T-helper 9 cell (primary cell): ENCODE data around the gene XRN2.

Experiments used
- DNase-seq: peaks from one replicate; pipeline ENCODE4 v3.0.0-alpha.2; 2020

The XRN2 gene

GRCh38 chr20:21301940-21302663 is 1.0 kb upstream of the XRN2 start:
- no peak for DNase-seq

GRCh38 chr20:21302664-21303060 is 469 bp upstream of the XRN2 start:
- DNase-seq, result no peak

- no peak for DNase-seq
These were observed 898 bp downstream of the XRN2 start for GRCh38 chr20:21303872-21304586.

DNA sequence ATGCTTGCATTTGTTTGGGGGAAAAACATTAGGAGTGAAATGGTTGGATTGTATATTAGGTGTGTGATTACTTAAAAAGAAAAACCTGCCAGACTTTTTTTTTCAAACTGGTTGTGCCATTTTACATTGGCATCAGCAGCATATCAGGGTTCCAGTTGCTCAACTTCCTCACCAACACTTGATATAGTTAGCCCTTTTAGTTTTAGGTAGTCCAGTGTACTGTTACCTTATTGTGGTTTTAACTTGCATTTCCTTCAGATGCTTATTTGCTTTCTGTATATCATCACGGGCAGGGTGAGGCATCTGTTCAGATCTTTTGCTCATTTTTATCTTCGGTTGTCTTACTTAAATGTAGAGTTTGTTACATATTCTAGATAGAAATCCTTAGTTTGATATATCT is 5.2 kb downstream of the XRN2 start:
- no peak for DNase-seq

DNA sequence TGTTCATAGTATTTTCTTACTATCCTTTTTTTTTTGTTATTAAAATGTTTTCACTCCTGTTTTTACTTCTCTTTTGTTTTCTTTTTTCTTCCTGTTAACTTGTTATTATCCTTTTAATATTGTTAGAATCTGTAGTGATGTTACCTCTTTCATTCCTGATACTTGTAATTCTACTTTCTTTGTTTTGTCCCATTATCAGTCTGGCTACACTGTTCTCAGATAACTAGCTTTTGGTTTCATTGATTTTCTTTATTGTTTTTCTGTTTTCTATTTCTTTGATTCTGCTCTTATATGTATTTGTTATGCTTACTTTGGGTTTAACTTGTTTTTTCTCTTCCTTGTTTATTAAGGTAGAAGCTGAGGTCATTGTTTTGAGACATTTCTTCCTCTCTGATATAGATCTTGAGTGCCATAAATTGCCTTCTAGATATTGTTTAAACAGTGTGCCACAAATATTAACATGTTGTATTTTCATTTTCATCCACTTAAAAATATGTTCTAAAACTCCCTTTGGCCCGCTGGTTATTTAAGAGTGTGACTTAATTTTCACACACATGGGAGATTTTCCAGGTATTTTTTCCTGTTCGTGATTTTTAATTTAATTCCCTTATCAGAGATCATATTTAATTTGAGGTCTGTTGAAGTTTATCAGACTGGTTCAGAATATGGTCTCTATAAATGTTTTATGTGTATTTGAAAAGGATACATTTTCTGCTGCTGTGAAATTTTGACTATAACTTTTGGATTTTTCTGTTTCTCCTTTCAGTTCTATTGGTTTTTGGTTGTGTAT is 6.7 kb downstream of the XRN2 start:
- no peak for DNase-seq

- DNase-seq, result no peak
These were observed 9.8 kb downstream of the XRN2 start for GRCh38 chr20:21312813-21313474.

DNA sequence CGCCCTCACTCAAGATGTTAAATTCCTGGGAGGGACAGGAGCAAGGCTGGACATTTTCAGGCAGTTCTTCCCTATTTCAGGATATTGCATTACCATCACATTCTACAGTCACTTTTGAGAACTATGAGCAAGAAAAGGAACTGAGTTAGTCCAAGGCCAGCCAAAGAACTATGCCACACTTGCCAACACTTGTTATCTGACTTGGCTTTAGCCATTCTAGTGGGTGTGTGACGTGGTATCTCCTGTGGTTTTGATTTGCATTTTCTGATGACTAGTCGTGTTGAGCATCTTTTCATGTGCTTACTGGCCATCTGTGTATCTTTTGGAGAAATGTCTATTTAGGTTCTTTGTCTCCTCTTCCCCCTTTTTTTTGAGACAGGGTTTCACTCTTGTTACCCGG is 12.0 kb downstream of the XRN2 start:
- no peak for DNase-seq

DNA sequence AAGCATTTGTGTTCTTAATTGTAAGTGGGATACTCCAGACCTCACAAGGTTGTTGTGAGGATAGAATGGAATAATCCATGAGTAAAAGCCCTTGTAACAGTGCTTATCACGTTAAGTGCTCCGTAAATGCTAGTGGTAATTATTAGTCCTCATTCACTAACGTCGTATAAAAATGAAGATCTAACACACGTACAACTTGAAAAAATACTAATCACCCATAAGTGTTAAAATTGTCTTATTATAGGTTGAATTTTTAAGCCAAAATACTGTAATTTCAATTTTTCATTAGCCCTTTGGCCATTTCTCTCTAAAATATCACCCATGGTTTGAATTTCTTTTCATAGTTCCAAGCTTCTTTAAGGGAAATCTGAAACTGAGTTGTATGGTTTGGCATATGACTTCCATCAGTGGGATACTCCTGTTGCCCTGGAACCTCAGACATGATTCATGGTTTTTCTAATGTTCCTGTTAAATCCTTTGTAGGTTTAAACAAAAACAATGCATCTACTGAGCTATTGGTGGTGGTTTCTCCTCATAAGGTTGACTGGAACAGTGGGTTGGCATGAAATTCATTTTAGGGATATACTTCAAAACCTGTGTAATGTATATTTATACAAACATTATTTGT is 19.1 kb downstream of the XRN2 start:
- DNase-seq, result no peak

- DNase-seq, result no peak
These were observed 19.8 kb downstream of the XRN2 start for GRCh38 chr20:21322921-21323331.

DNA sequence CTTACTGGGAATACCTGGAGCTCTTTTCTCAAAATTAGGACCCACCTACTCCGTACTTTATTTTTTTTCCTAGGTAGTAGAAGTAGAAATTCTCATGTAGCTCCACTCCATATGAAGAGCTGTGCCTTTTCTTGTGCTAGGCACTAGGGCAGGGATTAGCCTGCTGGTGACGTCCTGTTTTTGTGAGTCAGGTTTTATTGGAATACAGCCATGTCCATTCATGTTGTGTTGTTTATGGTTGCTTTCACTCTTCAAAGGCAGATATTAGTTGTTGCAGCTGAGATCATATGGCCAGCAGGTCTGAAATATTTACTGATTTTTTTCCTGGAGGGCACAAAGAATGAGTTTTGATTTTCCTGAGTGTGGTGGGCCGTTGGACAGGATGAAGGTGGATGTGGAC is 20.5 kb downstream of the XRN2 start:
- DNase-seq, result no peak

DNA sequence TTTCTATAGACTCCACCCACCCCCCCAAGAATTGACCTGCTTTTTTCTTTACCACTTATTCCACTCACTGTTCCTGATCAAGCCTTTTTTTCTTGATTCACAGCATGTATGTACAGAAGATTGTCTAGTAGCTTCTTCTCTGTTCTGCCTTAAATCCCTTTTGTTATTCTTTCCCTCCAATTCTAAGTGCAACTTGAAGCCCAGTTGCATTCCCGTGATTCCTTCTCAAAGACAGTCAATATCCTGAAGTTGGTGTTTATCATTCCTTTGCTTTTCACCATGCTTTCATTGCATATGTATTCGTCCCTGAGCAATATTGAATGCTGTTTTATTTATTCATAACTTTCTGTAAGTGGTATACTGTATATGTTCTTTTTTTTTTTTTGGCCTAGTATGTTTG is 21.0 kb downstream of the XRN2 start:
- DNase-seq, result no peak

DNA sequence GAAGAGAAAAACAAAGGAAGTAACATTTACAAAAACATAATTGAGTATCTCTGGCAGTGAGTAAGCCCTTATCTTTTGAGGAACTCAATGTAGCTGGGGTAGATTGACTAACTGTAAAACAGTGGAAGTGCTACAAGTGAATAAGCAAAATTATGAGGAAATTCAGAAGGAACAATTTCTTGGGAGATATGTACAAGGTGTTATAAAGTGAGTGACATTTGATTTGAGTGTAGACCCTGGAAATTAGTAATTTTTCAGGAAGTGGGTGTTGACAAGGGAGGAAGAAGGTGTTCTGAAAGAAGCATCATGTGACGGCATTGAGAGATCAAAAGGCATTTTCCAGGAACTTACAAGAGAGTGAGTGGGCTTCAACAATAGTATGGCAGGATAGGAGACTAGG is 22.2 kb downstream of the XRN2 start:
- DNase-seq, result no peak

GRCh38 chr20:21326700-21327099 is 23.6 kb downstream of the XRN2 start:
- DNase-seq, result no peak

DNA sequence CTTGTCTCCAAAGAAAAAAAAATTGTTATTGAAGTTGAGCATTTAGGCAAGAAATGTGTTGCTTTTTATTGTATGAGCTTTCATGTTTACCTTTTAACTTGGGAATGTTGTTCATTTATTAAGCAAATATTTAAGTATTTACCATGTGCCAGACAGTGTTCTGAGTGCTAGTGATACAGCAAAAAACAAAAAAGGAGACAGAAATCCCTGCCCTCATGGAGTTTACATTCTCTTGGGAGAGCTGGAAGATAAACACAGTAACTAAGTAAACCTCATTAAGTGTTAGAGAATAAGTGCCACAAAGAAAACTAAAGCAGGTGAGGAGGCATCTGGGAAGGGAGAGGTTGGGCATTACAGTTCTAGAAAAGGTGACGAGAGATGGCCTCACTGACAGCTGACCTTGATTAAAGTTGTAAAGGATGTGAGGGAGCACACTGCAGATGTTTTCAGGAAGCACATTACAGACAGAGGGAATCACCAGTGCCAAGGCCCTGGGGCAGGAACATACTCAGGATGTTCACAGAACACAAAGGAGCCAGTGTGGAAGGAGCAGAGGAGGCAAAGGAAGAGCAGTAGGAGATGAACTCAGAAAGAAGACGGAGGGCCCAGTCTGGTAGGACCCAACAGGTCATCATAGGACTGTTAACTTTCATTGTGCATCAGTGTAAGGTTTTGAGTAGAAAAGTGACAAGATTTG is 33.5 kb downstream of the XRN2 start:
- DNase-seq, result no peak

DNA sequence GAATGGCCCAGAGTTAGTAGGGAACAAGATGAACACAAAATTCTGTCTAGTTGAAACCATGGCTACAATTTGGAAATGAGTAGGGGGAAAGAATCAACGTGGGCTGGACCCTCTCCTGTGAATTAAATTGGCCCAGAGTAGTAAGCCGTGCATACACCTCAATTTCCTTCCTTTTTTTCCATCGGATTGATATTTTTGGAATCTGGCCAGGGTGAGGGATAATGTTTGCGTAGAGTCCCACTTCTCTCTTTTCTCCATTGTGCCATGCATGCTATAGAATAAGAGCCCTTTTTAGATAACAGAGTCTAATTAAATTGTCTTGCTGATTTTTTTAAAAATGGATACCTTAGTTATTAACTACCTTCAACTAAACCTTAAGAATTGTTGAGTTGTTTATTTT is 35.2 kb downstream of the XRN2 start:
- DNase-seq, result no peak

DNA sequence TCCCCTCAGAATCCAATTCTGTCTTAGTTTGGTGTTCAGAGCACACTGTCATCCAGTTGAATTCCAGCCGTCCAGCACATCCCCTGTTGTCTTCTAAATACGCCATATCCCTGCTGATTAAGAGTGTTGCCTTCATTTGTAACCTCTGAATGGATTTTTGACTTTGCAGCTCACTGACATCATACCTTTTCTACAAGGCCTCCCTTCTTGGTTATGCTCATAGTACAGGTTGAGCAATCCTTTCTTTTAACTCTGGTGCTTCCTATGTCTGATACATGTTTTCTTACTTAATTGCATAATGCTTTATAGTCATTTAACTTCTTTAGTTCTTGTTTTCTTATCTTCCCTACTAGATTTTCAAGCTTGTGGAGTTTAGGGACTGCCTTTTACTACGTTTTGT is 36.4 kb downstream of the XRN2 start:
- no peak for DNase-seq

GRCh38 chr20:21340991-21341697 is 38.0 kb downstream of the XRN2 start:
- DNase-seq, result no peak

DNA sequence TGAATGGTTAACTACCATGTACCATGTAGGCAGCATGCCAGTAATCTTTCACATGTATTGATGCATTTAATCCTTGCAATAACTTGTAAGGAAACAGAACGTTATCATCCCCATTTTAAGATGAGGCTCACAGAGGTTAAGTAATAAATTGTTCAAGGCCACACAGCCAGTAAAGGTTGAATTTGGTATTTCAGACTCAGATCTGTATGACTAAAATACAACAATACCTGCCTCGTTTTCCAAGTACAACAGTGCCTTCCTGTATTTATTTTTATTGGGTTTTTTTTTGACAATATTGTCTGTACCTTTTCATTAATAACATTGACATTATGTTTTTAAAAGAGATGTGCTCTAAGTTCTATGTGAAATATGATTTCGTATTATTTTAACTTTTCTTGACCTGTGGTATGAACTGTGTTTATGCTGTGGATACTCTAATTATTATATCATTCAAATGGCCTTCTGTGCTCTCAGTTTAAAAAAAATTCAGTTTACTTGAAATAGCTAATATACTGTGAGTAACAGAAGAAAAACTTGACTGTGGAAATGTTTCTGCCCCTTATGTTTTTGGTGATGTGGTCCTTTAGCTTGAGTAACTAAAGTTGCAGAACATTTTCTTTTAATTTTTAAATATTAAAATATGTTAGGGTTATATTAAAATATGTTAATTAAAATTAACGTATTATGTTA is 39.7 kb downstream of the XRN2 start:
- DNase-seq, result no peak

- DNase-seq, result no peak
These were observed 41.2 kb downstream of the XRN2 start for GRCh38 chr20:21344206-21344900.

DNA sequence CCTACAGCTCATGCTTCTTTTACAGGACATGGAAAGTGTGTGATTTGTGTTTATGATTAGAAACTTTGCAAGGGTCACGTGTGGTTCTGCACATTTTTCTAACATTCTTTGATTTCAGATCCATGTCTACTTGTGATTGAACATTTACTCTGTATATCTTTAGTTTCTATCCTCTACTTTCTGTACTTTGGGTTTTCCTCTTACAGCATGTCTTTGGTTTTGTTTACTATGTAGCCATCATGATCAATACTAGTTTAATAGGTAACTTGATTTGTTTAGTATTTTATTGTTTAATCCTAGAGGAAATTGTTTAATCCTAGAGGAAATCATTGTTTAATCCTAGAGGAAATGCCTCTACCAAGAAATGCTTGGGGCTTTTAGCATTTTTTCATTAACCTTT is 41.8 kb downstream of the XRN2 start:
- no peak for DNase-seq
